A673 (cell line): ENCODE results near the gene ZNF605.

Experiments used
- CTCF ChIP-seq: fragments of 300-800, 200-600 bp; sonication (generic); conservative IDR thresholded peaks from 2 replicates; pipeline ENCODE4 v1.5.1; 2017; ENCODE audit warnings: low read depth, mild to moderate bottlenecking, antibody characterized with exemption, low read length, moderate library complexity, mixed read lengths
- EZH2 ChIP-seq: fragments of 200-600 bp; sonication (generic); IDR thresholded peaks from 2 replicates; pipeline ENCODE4 v1.6.1; 2017; ENCODE audit warnings: borderline replicate concordance, low read depth, mild to moderate bottlenecking, mixed read lengths, antibody characterized with exemption, low read length; ENCODE audit not compliant: poor library complexity, severe bottlenecking

GRCh38 chr12:132926415-132926833 is 29.7 kb downstream of the ZNF605 start:
- TF ChIP-seq CTCF (no peak), EZH2 (no peak)
